ENCODE measurements around the gene PRKAR1B. TPM values are rescaled to one million over a fixed set of nuclear protein-coding genes. Genes with fewer than 3 reads are reported as not detected.

The PRKAR1B gene
- total RNA-seq, 1 donor from 2014 or later = 14.7 TPM

- Histone ChIP-seq H3K79me2 (ENCODE audit: insufficient read depth, low read length) (peaks cover 46% of the 10 kb centered on the region), H3K27me3 (ENCODE audit: insufficient read depth, low read length) (no peaks in the 10 kb centered on the region), H3K9ac (ENCODE audit: low read length) (no peak overlapping the region), H4K20me1 (ENCODE audit: insufficient read depth, low read length) (peaks cover 37% of the 10 kb centered on the region), H3K36me3 (ENCODE audit: insufficient read depth, low read length) (peaks cover 3% of the 10 kb centered on the region), H3K27ac (ENCODE audit: low read depth, low read length) (no peak overlapping the region), H3K4me1 (ENCODE audit: insufficient read depth, low read length) (peaks cover 2% of the 10 kb centered on the region), H2AFZ (ENCODE audit: low read depth, low read length) (no peak overlapping the region), H3K4me3 (ENCODE audit: insufficient read depth, low read depth, low read length) (no peak overlapping the region), H3K9me3 (ENCODE audit: insufficient read depth, low read depth, low read length) (peaks cover 1% of the 10 kb centered on the region), H3K4me2 (ENCODE audit: low read length) (no peak overlapping the region)
- no peaks in the 10 kb centered on the region for H3K27me3 Mint-ChIP-seq (ENCODE audit: low read depth, unreplicated experiment)
- peaks cover 17% of the 10 kb centered on the region for H3K36me3 Mint-ChIP-seq (ENCODE audit: low read depth, unreplicated experiment)
- no peak overlapping the region for H3K4me3 Mint-ChIP-seq (ENCODE audit: unreplicated experiment)
- no peak overlapping the region for H3K27ac Mint-ChIP-seq (ENCODE audit: unreplicated experiment)
- H3K4me1 Mint-ChIP-seq (ENCODE audit: low read depth, unreplicated experiment) = peaks cover 8% of the 10 kb centered on the region
- TF ChIP-seq CTCF (IDR thresholded peaks at IDR 0.05; ENCODE audit: insufficient read depth, low read depth, low read length) (no peak), EZH2 (IDR thresholded peaks at IDR 0.05; ENCODE audit: insufficient read depth, low read length) (no peak)
- no peaks in the 10 kb centered on the region for H3K9me3 Mint-ChIP-seq (ENCODE audit: unreplicated experiment)
- DNase-seq (ENCODE audit: low read depth) = no peak
- no peak for FAIRE-seq
Observed at GRCh38 chr7:739983-740942, 13.2 kb upstream of the PRKAR1B start.

- Histone ChIP-seq H3K9ac (ENCODE audit: low read length) (no peak overlapping the region), H3K9me3 (ENCODE audit: insufficient read depth, low read depth, low read length) (peaks cover 8% of the 10 kb centered on the region), H4K20me1 (ENCODE audit: insufficient read depth, low read length) (peaks cover 44% of the 10 kb centered on the region), H3K4me2 (ENCODE audit: low read length) (no peak overlapping the region), H2AFZ (ENCODE audit: low read depth, low read length) (no peak overlapping the region), H3K4me1 (ENCODE audit: insufficient read depth, low read length) (peaks cover 2% of the 10 kb centered on the region), H3K27ac (ENCODE audit: low read depth, low read length) (no peak overlapping the region), H3K36me3 (ENCODE audit: insufficient read depth, low read length) (peaks cover 8% of the 10 kb centered on the region), H3K4me3 (ENCODE audit: insufficient read depth, low read depth, low read length) (no peak overlapping the region), H3K27me3 (ENCODE audit: insufficient read depth, low read length) (no peaks in the 10 kb centered on the region), H3K79me2 (ENCODE audit: insufficient read depth, low read length) (peaks cover 54% of the 10 kb centered on the region)
- DNase-seq (ENCODE audit: low read depth) (no peak), FAIRE-seq (no peak)
- no peak for TF ChIP-seq CTCF (IDR thresholded peaks at IDR 0.05; ENCODE audit: insufficient read depth, low read depth, low read length)
- no peak for TF ChIP-seq EZH2 (IDR thresholded peaks at IDR 0.05; ENCODE audit: insufficient read depth, low read length)
- Mint-ChIP-seq H3K4me1 (ENCODE audit: low read depth, unreplicated experiment) (peaks cover 8% of the 10 kb centered on the region), H3K36me3 (ENCODE audit: low read depth, unreplicated experiment) (peaks cover 11% of the 10 kb centered on the region), H3K27ac (ENCODE audit: unreplicated experiment) (no peak overlapping the region), H3K27me3 (ENCODE audit: low read depth, unreplicated experiment) (no peaks in the 10 kb centered on the region), H3K4me3 (ENCODE audit: unreplicated experiment) (no peak overlapping the region), H3K9me3 (ENCODE audit: unreplicated experiment) (no peaks in the 10 kb centered on the region)
Observed at GRCh38 chr7:739455-739982, 12.4 kb upstream of the PRKAR1B start.

Measured in astrocyte (in vitro differentiated cells and primary cell).